ENCODE measurements around the gene NXPH1.
"Not testable (repeated sequence)": the region's sequence is repeated elsewhere in the genome, so short reads cannot be mapped to it uniquely, and the experiment has no call there.

Gene NXPH1

GRCh38 chr7:8637322-8637721 is 203.9 kb downstream of the NXPH1 start:
- in situ Hi-C loops (cut with MboI; ENCODE audit: low pct_unique_long_range_greater_than_20kb, low sequenced_read_pairs), result no loop called here

DNA sequence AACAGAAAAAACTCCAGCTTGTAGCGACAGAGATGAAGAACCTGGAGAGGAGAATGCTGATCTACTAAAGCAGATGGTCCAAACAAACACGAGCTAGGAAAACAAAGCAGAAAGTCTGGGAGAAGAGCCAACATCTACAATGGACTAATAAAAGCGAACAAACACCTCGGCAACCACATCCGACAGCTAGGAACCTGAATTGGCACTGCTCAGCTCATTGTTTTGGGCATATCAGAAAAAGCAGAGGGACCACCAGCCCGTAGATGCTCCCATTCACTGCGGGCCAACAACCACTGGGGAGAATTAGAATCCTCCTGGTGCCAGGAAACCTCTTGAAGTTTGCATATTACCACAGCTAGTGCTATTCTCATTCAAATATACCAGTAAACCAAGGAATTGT is 204.7 kb downstream of the NXPH1 start:
- no peak for DNase-seq
- in situ Hi-C loops (cut with MboI; ENCODE audit: low pct_unique_long_range_greater_than_20kb, low sequenced_read_pairs), result no loop called here

More at GRCh38 chr7:8637322-8637721, 203.9 kb downstream of the NXPH1 start:
- no peak for DNase-seq

- DNase-seq, result no peak
- in situ Hi-C loops (cut with MboI; ENCODE audit: low pct_unique_long_range_greater_than_20kb, low sequenced_read_pairs), result no loop called here
These were observed 206.3 kb downstream of the NXPH1 start for GRCh38 chr7:8639668-8640067.

- in situ Hi-C loops (cut with MboI; ENCODE audit: low pct_unique_long_range_greater_than_20kb, low sequenced_read_pairs), result no loop called here
- DNase-seq, result no peak
These were observed 207.3 kb downstream of the NXPH1 start for GRCh38 chr7:8640671-8641070.

- no peak for DNase-seq
- in situ Hi-C loops (cut with MboI; ENCODE audit: low pct_unique_long_range_greater_than_20kb, low sequenced_read_pairs), result no loop called here
These were observed 235.5 kb downstream of the NXPH1 start for GRCh38 chr7:8668627-8669500.

GRCh38 chr7:8669501-8669851 is 236.1 kb downstream of the NXPH1 start:
- in situ Hi-C loops (cut with MboI; ENCODE audit: low pct_unique_long_range_greater_than_20kb, low sequenced_read_pairs), result no loop called here
- DNase-seq, result no peak

GRCh38 chr7:8684426-8684825 is 251.0 kb downstream of the NXPH1 start:
- DNase-seq, result no peak
- in situ Hi-C loops (cut with MboI; ENCODE audit: low pct_unique_long_range_greater_than_20kb, low sequenced_read_pairs), result no loop called here

- DNase-seq, result no peak
- in situ Hi-C loops (cut with MboI; ENCODE audit: low pct_unique_long_range_greater_than_20kb, low sequenced_read_pairs), result no loop called here
These were observed 266.6 kb downstream of the NXPH1 start for GRCh38 chr7:8699875-8700624.

DNA sequence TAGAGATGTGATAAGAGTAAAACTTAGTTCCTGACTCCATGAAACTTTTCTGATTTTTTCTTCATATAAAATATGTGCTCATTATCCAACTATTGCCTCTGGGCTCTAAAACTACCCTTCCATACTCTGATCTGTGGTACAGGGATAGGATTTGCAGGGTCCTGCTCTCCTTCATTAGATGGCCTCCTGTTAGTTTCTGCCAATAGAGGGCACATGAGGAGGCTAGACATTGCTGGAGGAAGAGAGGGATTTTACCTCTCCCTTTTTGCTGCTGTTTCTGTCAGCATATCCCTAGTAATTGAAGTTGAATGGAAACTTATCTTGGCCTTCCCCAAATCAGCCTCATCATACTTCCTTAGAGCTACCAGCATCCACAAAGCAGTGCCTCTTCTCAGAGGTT is 269.4 kb downstream of the NXPH1 start:
- in situ Hi-C loops (cut with MboI; ENCODE audit: low pct_unique_long_range_greater_than_20kb, low sequenced_read_pairs), result no loop called here
- DNase-seq, result no peak

DNA sequence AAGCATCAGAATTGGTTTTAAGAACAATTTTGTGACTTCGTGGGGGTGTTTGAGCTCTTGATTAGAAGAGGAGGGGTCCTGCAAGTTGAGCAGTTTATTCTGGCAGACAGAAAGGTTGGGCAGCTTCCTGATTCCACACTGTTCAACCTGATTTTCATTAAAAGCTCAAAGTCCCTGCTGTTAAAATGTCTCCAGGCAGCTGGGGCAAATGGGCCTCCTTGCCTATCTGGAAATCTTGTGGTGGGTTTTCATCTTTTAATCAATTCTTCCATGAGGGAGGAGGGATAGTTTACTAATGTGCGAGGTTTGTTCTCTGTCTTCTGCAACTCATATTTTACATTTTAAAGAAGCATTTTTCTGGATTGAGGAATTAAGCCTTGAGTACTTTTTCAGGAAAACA is 276.7 kb downstream of the NXPH1 start:
- no peak for DNase-seq
- in situ Hi-C loops (cut with MboI; ENCODE audit: low pct_unique_long_range_greater_than_20kb, low sequenced_read_pairs), result no loop called here

DNA sequence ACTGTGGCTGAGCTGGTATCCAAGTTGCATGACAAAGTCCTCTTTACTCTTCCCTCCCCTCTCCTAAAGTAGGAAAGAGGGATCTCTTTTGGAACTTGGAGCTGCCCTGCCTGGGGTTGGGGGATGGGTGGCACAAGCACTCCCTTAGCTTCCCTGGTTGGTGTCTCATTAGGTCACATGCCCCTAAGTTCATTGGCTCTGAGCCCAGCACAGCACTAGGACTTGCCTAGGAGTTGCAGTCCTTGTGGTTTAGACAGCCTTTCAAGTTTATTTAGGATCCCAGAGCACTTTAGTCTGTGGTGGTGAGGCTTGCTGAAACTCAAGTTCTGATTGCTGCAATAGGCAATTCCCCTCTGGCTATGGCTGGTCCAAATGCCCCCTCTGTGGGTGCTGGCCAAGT is 281.4 kb downstream of the NXPH1 start:
- DNase-seq, result no peak
- in situ Hi-C loops (cut with MboI; ENCODE audit: low pct_unique_long_range_greater_than_20kb, low sequenced_read_pairs), result no loop called here

DNA sequence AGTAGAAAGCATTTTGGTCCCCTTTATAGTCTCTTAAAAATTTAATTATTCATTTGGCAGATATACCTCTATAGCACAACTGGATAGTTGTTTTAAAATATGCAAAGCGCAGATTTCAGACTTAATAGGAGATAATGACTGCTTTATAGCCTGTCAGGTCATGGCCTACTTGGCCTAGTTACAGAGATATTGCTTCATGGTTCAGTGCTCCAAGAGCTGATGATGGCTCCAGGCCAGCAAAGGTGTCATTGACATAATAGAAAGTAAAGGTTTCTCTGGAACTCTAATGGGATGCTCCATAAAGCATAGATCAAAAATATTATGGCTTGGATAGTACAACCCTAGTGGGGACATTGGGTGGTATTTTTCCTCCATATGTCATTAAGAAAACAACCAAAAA is 285.7 kb downstream of the NXPH1 start:
- in situ Hi-C loops (cut with MboI; ENCODE audit: low pct_unique_long_range_greater_than_20kb, low sequenced_read_pairs), result no loop called here
- no peak for DNase-seq

DNA sequence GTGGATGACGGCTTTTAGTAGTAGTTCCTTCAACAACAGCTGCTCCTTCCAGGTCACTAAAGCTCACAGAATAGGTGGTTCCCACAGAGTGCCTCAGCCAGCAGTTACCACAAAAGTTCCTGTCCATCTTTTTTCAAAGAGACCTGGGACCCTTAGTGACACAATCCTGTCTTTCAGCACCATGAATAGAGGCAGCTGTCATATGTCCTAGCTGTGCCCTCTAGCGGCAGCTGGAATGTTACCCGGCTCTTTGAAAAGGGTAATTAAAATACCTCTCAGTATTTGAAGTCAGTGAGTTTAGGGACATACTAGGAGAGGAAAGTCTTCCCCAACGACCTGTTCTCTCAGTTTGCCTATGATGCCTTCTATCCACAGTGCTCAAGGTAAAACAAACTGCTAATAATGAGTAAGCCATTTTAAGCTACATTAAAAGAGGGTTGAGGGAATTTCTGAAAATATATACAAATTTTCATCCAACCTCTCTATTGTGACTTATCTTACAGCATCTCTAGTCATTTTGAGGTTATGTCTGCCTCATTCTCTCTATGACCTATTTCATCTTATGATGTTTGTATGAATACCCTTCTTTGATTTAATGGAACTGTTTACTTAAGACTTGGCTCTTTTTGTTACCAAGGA is 290.8 kb downstream of the NXPH1 start:
- in situ Hi-C loops (cut with MboI; ENCODE audit: low pct_unique_long_range_greater_than_20kb, low sequenced_read_pairs), result no loop called here
- peak; percentile 47 for DNase-seq

- in situ Hi-C loops (cut with MboI; ENCODE audit: low pct_unique_long_range_greater_than_20kb, low sequenced_read_pairs); DNase-seq: not testable (repeated sequence)
These were observed 298.3 kb downstream of the NXPH1 start for GRCh38 chr7:8731756-8732155.

DNA sequence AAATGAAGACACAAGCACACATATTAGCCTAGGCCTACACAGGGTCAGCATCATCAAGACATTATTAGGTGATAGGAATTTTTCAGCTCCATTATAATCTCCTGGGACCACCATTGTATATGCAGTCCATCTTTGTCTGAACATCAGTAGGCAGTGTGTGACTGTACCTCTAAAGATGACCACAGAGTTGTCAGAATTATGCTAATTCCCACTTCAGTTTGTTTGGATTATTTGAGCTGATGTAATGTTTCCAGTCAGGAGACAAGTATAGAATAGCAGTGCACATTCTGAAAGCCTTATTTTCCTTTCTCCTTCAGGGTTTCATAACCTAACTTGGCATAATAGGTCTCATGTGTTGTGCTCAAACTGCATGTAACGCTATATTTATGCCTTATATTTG is 306.4 kb downstream of the NXPH1 start:
- no peak for DNase-seq
- in situ Hi-C loops (cut with MboI; ENCODE audit: low pct_unique_long_range_greater_than_20kb, low sequenced_read_pairs), result no loop called here

DNA sequence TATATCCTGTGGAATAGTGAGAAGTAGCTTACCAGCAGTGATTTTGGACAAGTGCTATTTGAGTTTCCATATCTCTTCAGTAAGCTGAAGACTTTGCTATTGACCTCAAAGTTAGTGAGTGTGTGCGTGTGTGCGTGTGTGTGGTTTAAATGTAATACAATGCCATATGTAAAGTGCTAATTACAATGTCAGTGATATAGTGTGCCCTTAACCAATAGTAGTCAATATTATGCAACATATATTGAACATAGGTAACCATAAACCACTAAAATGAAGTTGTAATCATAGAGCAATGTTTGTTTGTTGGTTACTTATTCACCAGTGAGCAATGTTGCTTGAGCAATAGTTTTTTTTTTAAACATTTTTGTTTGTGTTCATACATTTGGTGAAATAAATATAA is 309.4 kb downstream of the NXPH1 start:
- in situ Hi-C loops (cut with MboI; ENCODE audit: low pct_unique_long_range_greater_than_20kb, low sequenced_read_pairs), result no loop called here
- no peak for DNase-seq

DNA sequence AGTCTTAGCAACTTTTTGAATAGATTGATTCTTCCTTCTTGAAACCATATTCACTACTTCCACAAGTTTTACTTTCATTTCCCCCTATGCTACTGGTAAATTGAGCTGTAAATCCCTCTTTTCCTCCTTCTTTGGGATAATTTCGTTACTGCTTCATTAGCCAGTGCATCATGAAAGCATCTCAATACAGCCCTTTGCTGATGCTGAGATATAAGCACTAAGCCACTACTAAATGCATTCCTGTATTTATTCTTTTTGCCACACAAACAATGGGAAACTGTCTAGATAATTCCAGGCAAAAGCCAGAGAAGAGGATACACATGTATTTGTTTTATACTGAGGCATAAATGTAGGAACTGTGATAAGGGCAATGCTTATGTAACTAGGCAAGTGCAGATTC is 313.9 kb downstream of the NXPH1 start:
- DNase-seq, result no peak
- in situ Hi-C loops (cut with MboI; ENCODE audit: low pct_unique_long_range_greater_than_20kb, low sequenced_read_pairs), result no loop called here

GRCh38 chr7:8751557-8752231 is 318.3 kb downstream of the NXPH1 start:
- no peak for DNase-seq
- in situ Hi-C loops (cut with MboI; ENCODE audit: low pct_unique_long_range_greater_than_20kb, low sequenced_read_pairs), result no loop called here

DNA sequence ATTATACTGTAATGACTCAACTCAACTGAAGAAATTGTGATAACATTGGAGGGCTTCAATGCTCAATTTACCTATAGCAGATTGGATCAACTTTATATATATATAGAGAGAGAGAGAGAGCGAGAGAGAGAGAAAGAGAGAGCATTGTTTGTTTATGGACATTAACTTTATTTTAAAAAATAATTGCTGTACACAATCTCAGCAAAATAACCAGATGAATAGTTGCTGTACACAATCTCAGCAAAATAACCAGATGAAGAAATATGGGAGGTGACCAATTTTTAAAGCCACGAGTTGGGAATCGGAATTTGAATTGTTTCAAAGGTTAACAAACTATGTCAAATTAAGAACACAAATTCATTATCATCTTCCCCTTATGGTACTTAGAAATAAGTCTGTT is 319.9 kb downstream of the NXPH1 start:
- in situ Hi-C loops (cut with MboI; ENCODE audit: low pct_unique_long_range_greater_than_20kb, low sequenced_read_pairs), result no loop called here

DNA sequence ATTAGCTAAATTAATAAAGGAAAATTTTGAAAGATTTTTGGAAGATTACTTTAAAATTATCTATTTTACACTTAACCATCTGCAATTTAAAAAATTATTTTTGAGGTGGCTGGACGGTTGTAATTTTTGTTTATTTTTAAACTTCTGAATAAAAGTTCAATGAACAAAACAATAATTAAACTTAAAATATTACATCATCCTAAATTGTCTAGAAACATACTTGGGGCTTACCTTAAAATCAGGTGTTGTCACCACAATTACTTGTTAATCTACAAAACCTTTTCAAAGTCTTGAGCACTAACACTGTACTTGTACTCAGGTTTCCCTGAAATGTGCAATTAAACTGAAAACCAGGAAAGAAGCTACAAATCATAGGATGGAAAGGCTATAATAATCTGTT is 328.3 kb downstream of the NXPH1 start:
- no peak for DNase-seq
- in situ Hi-C loops (cut with MboI; ENCODE audit: low pct_unique_long_range_greater_than_20kb, low sequenced_read_pairs), result no loop called here

More for the DNA sequence above, 319.9 kb downstream of the NXPH1 start:
- DNase-seq, result no peak

Data from KBM-7 (cell line).